Renal pelvis (tissue), 4 donors: Measurements from ENCODE around the gene SPATA31E1. TPM values are rescaled to one million over a fixed set of nuclear protein-coding genes. Genes with fewer than 3 reads are reported as not detected.
"Not testable (repeated sequence)": the region's sequence is repeated elsewhere in the genome, so short reads cannot be mapped to it uniquely, and the experiment has no call there.

ENCODE experiments used
- DNase-seq: peaks from one replicate; pipeline ENCODE4 v3.0.0-alpha.2; 2013
- polyA plus RNA-seq, 3 donors: library from polyadenylated mRNA; unstranded; fragments of 120-200 nt; gene quantifications; one replicate each; pipeline ENCODE4 v1.2.1, GENCODE V29; 2013; ENCODE audit not compliant: insufficient read length in 3 of 3

The SPATA31E1 gene
- polyA plus RNA-seq, 3 donors, result not detected

DNA sequence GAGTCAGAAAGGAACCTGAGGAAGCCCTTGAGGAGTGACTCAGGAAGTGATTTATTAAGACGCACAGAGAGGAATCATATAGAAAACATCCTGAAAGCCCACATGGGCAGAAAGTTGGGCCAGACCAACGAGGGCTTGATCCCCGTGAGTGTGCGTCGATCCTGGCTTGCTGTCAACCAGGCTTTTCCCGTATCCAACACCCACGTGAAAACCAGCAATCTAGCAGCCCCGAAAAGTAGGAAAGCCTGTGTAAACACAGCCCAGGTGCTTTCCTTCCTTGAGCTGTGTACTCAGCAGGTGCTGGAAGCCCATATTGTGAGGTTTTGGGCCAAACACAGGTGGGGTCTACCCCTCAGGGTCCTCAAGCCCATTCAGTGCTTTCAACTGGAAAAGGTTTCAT, 38.9 kb downstream of the SPATA31E1 start:
- DNase-seq, result not testable (repeated sequence)

DNA sequence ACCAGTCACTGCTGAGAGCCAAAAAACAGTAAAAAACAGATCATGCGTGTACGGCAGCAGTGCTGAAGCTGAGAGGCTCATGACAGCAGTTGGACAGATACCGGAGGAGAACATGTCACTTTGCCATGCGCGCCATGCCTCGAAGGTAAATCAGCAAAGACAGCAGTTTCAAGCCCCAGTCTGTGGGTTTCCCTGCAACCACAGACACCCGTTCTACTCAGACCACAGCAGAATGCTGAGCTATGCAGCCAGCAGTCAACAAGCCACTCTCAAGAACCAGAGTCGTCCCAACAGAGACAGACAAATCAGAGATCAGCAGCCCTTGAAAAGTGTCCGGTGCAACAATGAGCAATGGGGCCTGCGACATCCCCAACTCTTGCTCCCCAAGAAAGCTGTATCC, 40.3 kb downstream of the SPATA31E1 start:
- not testable (repeated sequence) for DNase-seq

DNA sequence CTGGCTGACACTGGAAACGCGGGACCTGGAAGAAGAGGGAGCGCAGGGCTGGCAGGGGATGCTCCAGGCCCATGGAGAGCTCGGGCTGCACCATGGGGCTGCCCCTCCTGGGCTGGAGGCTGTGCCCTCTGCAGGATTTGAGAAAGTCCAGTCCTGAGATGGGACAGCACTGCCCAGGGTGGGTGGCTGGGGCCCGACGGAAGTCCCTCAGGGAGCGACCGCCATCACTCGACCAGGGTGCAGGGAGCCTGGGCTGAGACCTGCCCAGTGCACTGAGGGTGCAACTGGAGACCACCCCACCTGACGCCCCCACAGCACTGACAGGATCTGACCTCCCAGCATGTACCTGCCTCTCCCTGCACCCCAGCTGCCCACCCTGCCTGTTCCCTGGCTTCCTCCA, 42.2 kb downstream of the SPATA31E1 start:
- DNase-seq, result not testable (repeated sequence)

DNA sequence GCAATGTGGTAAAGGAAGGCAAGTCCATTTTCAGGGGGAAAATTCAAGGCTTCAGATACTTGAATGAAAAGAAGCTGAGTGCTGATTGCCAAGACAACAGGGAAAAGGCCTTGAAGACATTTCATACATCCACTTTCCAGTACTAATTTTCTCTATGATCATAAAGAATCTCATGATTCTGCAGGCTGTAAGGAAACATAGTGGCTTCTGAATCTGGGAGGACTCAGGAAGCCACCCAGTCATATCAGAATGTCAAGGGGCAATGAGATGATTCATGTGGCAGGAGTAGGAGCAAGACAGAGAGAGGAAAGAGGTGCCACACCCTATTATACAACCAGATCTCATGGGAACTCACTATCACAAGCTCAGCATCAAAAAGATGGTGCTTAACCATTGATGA, 46.5 kb downstream of the SPATA31E1 start:
- not testable (repeated sequence) for DNase-seq

DNA sequence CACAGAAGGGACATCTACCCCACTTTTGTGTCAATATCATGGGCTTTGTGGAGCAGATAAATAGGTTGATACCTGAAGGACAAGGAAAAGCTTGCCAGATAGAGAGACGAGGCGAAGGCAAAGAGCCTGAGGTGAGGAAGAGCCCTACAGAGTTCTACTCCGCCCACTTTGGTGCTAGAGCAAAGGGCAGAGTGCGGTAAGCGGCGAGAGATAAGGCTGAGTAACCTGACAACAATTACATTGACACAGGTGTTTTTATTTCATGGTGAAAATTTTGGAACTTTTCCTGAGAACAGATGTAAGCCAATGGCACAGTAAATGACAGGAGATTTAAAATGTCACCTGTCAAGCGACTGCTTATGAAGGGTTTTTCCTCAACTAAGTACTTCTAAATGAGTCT, 51.8 kb downstream of the SPATA31E1 start:
- not testable (repeated sequence) for DNase-seq

DNA sequence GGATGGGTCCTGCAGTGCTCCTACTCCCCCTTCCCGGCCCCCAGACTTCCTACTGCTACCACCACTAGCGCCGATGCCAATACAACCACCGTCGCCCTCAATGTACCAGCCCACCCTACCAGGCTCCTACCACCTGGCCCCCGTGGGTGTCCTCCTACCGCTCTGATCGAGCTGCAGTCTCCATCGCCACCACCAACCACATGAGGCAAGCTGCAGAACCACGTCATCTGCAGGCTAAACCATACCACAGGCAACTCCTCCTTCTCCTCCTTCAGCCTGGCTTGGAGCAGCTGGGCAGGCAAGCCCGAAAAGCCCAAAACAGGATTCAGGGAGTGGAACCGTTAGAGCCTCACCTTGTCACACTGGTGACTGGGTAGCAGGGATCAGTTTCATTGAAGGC, 54.7 kb downstream of the SPATA31E1 start:
- not testable (repeated sequence) for DNase-seq

DNA sequence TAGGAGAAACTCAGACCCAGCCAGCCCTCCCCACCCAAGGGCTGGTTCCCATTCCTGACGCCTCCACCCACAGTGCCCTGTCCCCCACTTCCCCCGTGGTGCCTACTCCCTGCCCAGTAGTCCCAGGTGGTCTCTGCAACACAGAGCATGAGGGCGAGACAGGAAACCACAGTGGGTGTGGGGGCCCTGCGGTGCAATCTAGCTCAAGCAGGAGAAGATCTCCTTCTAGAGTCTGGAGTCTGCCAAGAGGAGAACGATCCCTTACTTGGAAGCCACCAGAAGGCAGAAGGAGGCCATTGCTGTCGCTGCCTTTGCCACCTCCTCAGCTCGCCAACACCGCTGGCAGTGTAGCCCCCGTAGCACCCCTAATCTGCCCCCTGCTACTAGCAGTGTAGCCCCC, 55.2 kb downstream of the SPATA31E1 start:
- not testable (repeated sequence) for DNase-seq

DNA sequence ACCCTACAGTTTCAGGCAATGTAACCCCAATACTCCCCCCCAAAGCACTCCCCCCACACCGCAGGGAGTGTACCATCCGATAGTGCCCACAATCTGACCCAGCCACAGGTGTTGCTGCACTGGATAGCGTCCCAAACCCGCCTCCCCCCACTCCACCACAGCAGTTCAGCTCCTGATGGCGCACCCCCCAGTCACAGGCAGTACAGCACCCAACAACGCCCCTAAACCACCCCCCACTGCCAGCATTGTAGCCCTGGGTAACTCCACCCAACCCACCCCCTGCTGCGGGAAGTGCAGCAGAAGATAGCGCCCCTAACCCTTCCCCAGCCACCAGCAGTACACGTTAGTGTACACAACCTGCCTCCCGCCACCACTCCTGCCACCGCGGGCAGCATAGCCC, 55.7 kb downstream of the SPATA31E1 start:
- DNase-seq, result not testable (repeated sequence)

Other genes starting within 250 kb of the SPATA31E1 start
- 100 to 1,000 TPM; 148 to 169 (median 164) TPM for gene CTSL, start 156.8 kb upstream of the SPATA31E1 start, polyA plus RNA-seq
- gene SPATA31C1, start 35.1 kb downstream of the SPATA31E1 start, polyA plus RNA-seq, result under 1 TPM; 0.55 to 0.80 (median 0.62) TPM
- gene CDK20, start 91.7 kb downstream of the SPATA31E1 start, polyA plus RNA-seq, result 10 to 100 TPM; 19.3 to 25.4 (median 24.4) TPM